CD14-positive monocyte (primary cell): Measurements from ENCODE around the gene SSBP3. TPM values are rescaled to one million over a fixed set of nuclear protein-coding genes. Genes with fewer than 3 reads are reported as not detected.
A peak's percentile ranks its signal among the peaks of the same experiment; 100 is the strongest.

Source experiments
- DNase-seq, 3 donors: peaks; one replicate each; pipeline ENCODE4 v3.0.0-alpha.2; 2011 to 2022
- H2AFZ ChIP-seq: 2 replicates; pipeline ENCODE4 v1.6.0; 2012; ENCODE audit warnings: mild to moderate bottlenecking, low read depth, low read length, inconsistent platforms; ENCODE audit not compliant: insufficient read depth, poor library complexity, severe bottlenecking
- H3K27ac ChIP-seq, 2 donors: 1 replicate in 1 of 2; 2 replicates in 1 of 2; pipeline ENCODE4 v1.5.1; 2012 to 2013; ENCODE audit warnings: low read length in 2 of 2, control low read depth in 1 of 2, inconsistent platforms in 1 of 2, low read depth in 1 of 2, mild to moderate bottlenecking in 1 of 2
- H3K27me3 ChIP-seq, 2 donors: one replicate each; pipeline versions ENCODE4 v1.6.0 to v1.6.1; 2011 to 2013; ENCODE audit warnings: low read length in 2 of 2; ENCODE audit not compliant: control insufficient read depth in 2 of 2, insufficient read depth in 2 of 2
- H3K36me3 ChIP-seq, 2 donors: replicated peaks in 1 of 2; 1 replicate in 1 of 2; 2 replicates in 1 of 2; pipeline versions ENCODE4 v1.5.1 to v1.6.1; 2012 to 2013; ENCODE audit warnings: low read length in 2 of 2, control low read depth in 1 of 2, inconsistent platforms in 1 of 2, mild to moderate bottlenecking in 1 of 2; ENCODE audit not compliant: insufficient read depth in 2 of 2, control insufficient read depth in 1 of 2
- H3K4me1 ChIP-seq, 2 donors: 1 replicate in 1 of 2; 2 replicates in 1 of 2; pipeline versions ENCODE4 v1.5.1 to v1.6.1; 2012 to 2013; ENCODE audit warnings: low read length in 2 of 2, control low read depth in 1 of 2, inconsistent platforms in 1 of 2, mild to moderate bottlenecking in 1 of 2, moderate library complexity in 1 of 2; ENCODE audit not compliant: insufficient read depth in 2 of 2, control insufficient read depth in 1 of 2
- H3K4me2 ChIP-seq: replicated peaks from 2 replicates; pipeline ENCODE3; 2012; ENCODE audit warnings: low read length, moderate library complexity, mild to moderate bottlenecking; ENCODE audit not compliant: poor library complexity, severe bottlenecking; ENCODE audit errors: extremely low read depth
- H3K4me3 ChIP-seq, 3 experiments: fragments of 200-600 bp in 1 of 3; sonication (generic) in 1 of 3; replicated peaks in 1 of 3; 1 replicate in 2 of 3; 2 replicates in 1 of 3; pipeline ENCODE4 v1.5.1; 2011 to 2013; ENCODE audit warnings: low read length in 3 of 3, mild to moderate bottlenecking in 3 of 3, control low read depth in 2 of 3, low read depth in 2 of 3, inconsistent platforms in 1 of 3, moderate library complexity in 1 of 3
- H3K79me2 ChIP-seq: 2 replicates; pipeline ENCODE4 v1.6.0; 2012; ENCODE audit warnings: mild to moderate bottlenecking, control low read depth, inconsistent platforms, low read length, moderate library complexity; ENCODE audit not compliant: insufficient read depth
- H3K9ac ChIP-seq: 2 replicates; pipeline ENCODE4 v1.6.0; 2017; ENCODE audit warnings: low read length, mild to moderate bottlenecking; ENCODE audit not compliant: insufficient read depth, poor library complexity, severe bottlenecking
- H3K9me3 ChIP-seq, 2 donors: replicated peaks in 1 of 2; 1 replicate in 1 of 2; 2 replicates in 1 of 2; pipeline versions ENCODE4 v1.5.1 to v1.6.1; 2012 to 2013; ENCODE audit warnings: low read length in 2 of 2, control low read depth in 1 of 2; ENCODE audit not compliant: control insufficient read depth in 1 of 2, insufficient read depth in 1 of 2
- H4K20me1 ChIP-seq: 2 replicates; pipeline ENCODE4 v1.6.0; 2012; ENCODE audit warnings: mild to moderate bottlenecking, low read length, control low read depth, moderate library complexity; ENCODE audit not compliant: insufficient read depth
- H3K27ac Mint-ChIP-seq, 7 donors: one replicate each; pipeline ENCODE4 v1.8.0; 2020; ENCODE audit warnings: mild to moderate bottlenecking in 7 of 7, mixed read lengths in 7 of 7, moderate library complexity in 6 of 7, inconsistent platforms in 2 of 7
- H3K27me3 Mint-ChIP-seq, 3 donors: one replicate each; pipeline ENCODE4 v1.8.0; 2021 to 2022; ENCODE audit warnings: low read depth in 3 of 3, mild to moderate bottlenecking in 3 of 3, mixed read lengths in 3 of 3, moderate library complexity in 3 of 3, inconsistent platforms in 1 of 3
- H3K36me3 Mint-ChIP-seq, 2 donors: one replicate each; pipeline ENCODE4 v1.8.0; 2020; ENCODE audit warnings: mixed read lengths in 2 of 2, inconsistent platforms in 1 of 2, mild to moderate bottlenecking in 1 of 2
- H3K4me1 Mint-ChIP-seq: one replicate; pipeline ENCODE4 v1.8.0; 2020; ENCODE audit warnings: mild to moderate bottlenecking, mixed read lengths
- H3K4me3 Mint-ChIP-seq, 2 donors: one replicate each; pipeline ENCODE4 v1.8.0; 2020; ENCODE audit warnings: mild to moderate bottlenecking in 2 of 2, mixed read lengths in 2 of 2, moderate library complexity in 1 of 2
- H3K9me3 Mint-ChIP-seq, 7 donors: one replicate each; pipeline ENCODE4 v1.8.0; 2020 to 2022; ENCODE audit warnings: mixed read lengths in 7 of 7, mild to moderate bottlenecking in 6 of 7, moderate library complexity in 6 of 7, inconsistent platforms in 2 of 7
- CTCF ChIP-seq: fragments of 200-600 bp; IDR thresholded peaks from one replicate; pipeline ENCODE4 v1.8.0; 2022; ENCODE audit warnings: antibody characterized with exemption, mild to moderate bottlenecking
- WGBS: methylation state at CpG from one replicate; pipeline ENCODE4 v1.1.5; 2013; ENCODE audit warnings: missing lambda C conversion rate; ENCODE audit not compliant: insufficient coverage; 5-methylcytosine and 5-hydroxymethylcytosine counted together
- intact Hi-C, 2 donors: fragments of 100-400 bp; cut with micrococcal nuclease; formaldehyde crosslinking; loops; one replicate each; pipeline versions ENCODE4 v1.15.0 to v1.15.1; 2023
- polyA plus RNA-seq, 3 donors: library from polyadenylated mRNA; depleted of rRNA in 1 of 3; unstranded in 2 of 3; stranded (reverse) in 1 of 3; fragments of 300-500 nt in 2 of 3; fragments of >200 nt in 1 of 3; fragmentation: Illumina TruSeq in 2 of 3; gene quantifications; 1 replicate in 2 of 3; 2 replicates in 1 of 3; pipeline ENCODE4 v1.2.3, GENCODE V29; 2012 to 2021

The SSBP3 gene
- polyA plus RNA-seq, 3 donors: 4.1 to 30.7 (median 4.3) TPM

- no peak for DNase-seq
- no peak overlapping the region for H2AFZ ChIP-seq
- no peak for TF ChIP-seq CTCF
- H4K20me1 ChIP-seq: peaks cover 60% of the 10 kb centered on the region
- peaks cover 31% of the 10 kb centered on the region for H3K4me1 Mint-ChIP-seq
- H3K9me3 Mint-ChIP-seq: peaks cover 0 to 2% (median 0%) of the 10 kb centered on the region in 7 donors
- H3K4me2 ChIP-seq: no peak overlapping the region
- peaks cover 3 to 6% of the 10 kb centered on the region in 2 donors for H3K4me1 ChIP-seq
- intact Hi-C loops: no loop called here
- H3K27ac Mint-ChIP-seq: peak overlapping the region in 3 of 7 donors; percentile 11 to 62 (median 32)
- H3K4me3 ChIP-seq: no peak overlapping the region
- no peak overlapping the region for H3K9ac ChIP-seq
- H3K27me3 Mint-ChIP-seq: peaks cover 0 to 2% (median 0%) of the 10 kb centered on the region in 3 donors
- no peaks in the 10 kb centered on the region for H3K9me3 ChIP-seq
- H3K27me3 ChIP-seq: no peaks in the 10 kb centered on the region
- H3K36me3 Mint-ChIP-seq: peaks cover 0 to 2% of the 10 kb centered on the region in 2 donors
- H3K4me3 Mint-ChIP-seq: no peak overlapping the region
- no peak overlapping the region for H3K27ac ChIP-seq
- no peaks in the 10 kb centered on the region for H3K79me2 ChIP-seq
- 61% methylated on average over 10 of the region's 13 CpGs for WGBS
- no peaks in the 10 kb centered on the region for H3K36me3 ChIP-seq
Measured at GRCh38 chr1:54335011-54335754, 71.0 kb downstream of the SSBP3 start.

GRCh38 chr1:54332781-54333585, 73.2 kb downstream of the SSBP3 start:
- no peak overlapping the region for H3K27ac ChIP-seq
- Mint-ChIP-seq H3K27me3 (peaks cover 0 to 2% (median 0%) of the 10 kb centered on the region in 3 donors), H3K27ac (peak overlapping the region in 1 of 7 donors; percentile 35), H3K36me3 (peaks cover 0 to 2% of the 10 kb centered on the region in 2 donors), H3K9me3 (peaks cover 0 to 2% (median 0%) of the 10 kb centered on the region in 7 donors), H3K4me1 (peaks cover 26% of the 10 kb centered on the region), H3K4me3 (no peak overlapping the region)
- no peak for TF ChIP-seq CTCF
- H3K36me3 ChIP-seq: no peaks in the 10 kb centered on the region
- DNase-seq: no peak
- WGBS: 93% methylated on average over 16 of the region's 21 CpGs
- no peak overlapping the region for H3K4me2 ChIP-seq
- H3K9ac ChIP-seq: no peak overlapping the region
- peaks cover 79% of the 10 kb centered on the region for H4K20me1 ChIP-seq
- intact Hi-C loops: no loop called here
- no peaks in the 10 kb centered on the region for H3K27me3 ChIP-seq
- peaks cover 3 to 6% of the 10 kb centered on the region in 2 donors for H3K4me1 ChIP-seq
- no peaks in the 10 kb centered on the region for H3K9me3 ChIP-seq
- no peaks in the 10 kb centered on the region for H3K79me2 ChIP-seq
- no peak overlapping the region for H2AFZ ChIP-seq
- no peak overlapping the region for H3K4me3 ChIP-seq
